ENCODE data around the gene ARRDC2. TPM values are rescaled to one million over a fixed set of nuclear protein-coding genes. Genes with fewer than 3 reads are reported as not detected.
"Not testable (repeated sequence)": the region's sequence is repeated elsewhere in the genome, so short reads cannot be mapped to it uniquely, and the experiment has no call there.

Gene ARRDC2
- total RNA-seq, 6 experiments from 2014 or later, result 3.6 to 28.5 (median 10.8) TPM

DNA sequence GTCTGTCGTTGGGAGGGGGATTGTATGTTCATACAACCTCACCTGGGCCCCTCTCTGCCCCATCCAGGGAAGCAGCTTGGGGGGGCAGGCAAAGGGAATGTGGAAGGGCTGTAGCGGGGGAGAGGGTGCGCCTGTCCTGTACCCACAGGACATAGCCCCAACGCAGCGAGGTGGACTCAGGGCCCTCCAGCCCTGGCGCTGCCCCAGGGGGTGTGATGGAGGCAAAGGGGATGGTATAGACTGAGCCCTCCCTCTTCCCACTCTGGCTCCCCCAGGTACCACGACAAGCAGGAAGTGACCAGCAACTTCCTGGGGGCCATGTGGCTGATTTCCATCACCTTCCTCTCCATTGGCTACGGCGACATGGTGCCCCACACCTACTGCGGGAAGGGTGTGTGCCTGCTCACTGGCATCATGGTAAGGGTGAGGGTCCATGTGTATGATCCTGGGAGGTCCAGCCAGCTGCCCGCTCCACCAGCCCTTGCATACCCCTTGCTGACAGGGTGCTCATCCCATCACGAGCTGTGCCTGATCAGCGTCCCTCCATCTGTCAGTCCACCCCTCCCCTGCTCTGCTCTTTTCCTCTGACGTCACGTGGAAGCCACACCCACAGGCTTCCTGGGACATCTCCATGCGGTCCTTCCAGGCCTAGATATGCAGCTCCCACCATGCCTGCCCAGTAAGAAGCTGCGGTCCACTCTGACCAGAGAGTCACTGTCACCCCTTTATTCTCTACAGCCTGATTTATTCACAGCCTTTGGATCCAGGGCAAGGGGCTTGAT is 22.7 kb upstream of the ARRDC2 start:
- TF ChIP-seq CTCF (IDR thresholded peaks at IDR 0.05) (no peak), POLR2A (IDR thresholded peaks at IDR 0.05) (no peak)
- 53% methylated on average over 7 of the region's 17 CpGs for WGBS (ENCODE audit: insufficient coverage, low coverage, low lambda C conversion rate, missing lambda C conversion rate)
- Histone ChIP-seq H3K4me3 (no peak overlapping the region), H3K36me3 (no peaks in the 10 kb centered on the region), H3K4me1 (no peaks in the 10 kb centered on the region), H3K27me3 (no peaks in the 10 kb centered on the region), H3K9me3 (no peaks in the 10 kb centered on the region), H3K27ac (no peak overlapping the region)
- DNase-seq (no peak), ATAC-seq (no peak)
- intact Hi-C loops (cut with DNase I), result no loop called here

- DNase-seq; intact Hi-C loops (cut with DNase I); H3K36me3 ChIP-seq; H3K27ac ChIP-seq; H3K4me3 ChIP-seq; H3K27me3 ChIP-seq; ATAC-seq; H3K9me3 ChIP-seq; H3K4me1 ChIP-seq: not testable (repeated sequence)
- WGBS (ENCODE audit: insufficient coverage, low coverage, low lambda C conversion rate, missing lambda C conversion rate), result 68% methylated on average over 6 of the region's 8 CpGs
Observed at GRCh38 chr19:17986569-17986968, 21.4 kb upstream of the ARRDC2 start.

GRCh38 chr19:17988161-17988560 is 19.8 kb upstream of the ARRDC2 start:
- Histone ChIP-seq H3K4me3 (no peak overlapping the region), H3K9me3 (no peaks in the 10 kb centered on the region), H3K36me3 (no peaks in the 10 kb centered on the region), H3K27me3 (no peaks in the 10 kb centered on the region), H3K27ac (no peak overlapping the region), H3K4me1 (no peaks in the 10 kb centered on the region)
- WGBS (ENCODE audit: insufficient coverage, low coverage, low lambda C conversion rate, missing lambda C conversion rate), result 47% methylated on average over 2 of the region's 13 CpGs
- TF ChIP-seq CTCF (IDR thresholded peaks at IDR 0.05) (no peak), POLR2A (IDR thresholded peaks at IDR 0.05) (no peak)
- no peak for DNase-seq
- intact Hi-C loops (cut with DNase I), result no loop called here
- ATAC-seq, result no peak

DNA sequence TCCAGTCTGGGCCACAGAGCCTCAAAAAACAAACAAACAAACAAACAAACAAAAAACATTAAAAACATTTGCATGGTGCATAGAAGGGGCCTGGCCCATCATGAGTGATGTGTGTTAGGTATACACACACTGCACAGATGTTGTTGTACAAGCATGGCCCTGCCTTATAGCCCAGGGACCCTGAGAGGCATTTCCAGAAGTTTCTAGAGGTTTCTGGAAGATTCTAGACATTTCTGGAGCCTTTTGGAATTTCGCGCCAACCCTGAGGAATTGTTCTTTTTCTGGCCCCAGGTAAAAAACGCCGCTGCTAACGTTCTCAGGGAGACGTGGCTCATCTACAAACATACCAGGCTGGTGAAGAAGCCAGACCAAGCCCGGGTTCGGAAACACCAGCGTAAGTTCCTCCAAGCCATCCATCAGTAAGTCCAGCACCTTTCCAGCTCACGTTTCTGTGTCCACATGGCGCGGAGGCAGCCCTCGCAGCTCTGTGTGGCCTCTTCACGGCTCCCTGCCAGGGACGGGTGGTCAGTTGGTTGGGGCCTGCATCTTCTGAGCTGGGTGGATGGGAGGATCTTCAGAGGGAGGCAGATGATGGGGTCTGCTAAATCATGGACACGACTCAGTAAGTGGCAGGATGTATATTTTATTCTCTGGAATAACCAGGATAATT is 18.4 kb upstream of the ARRDC2 start:
- no peak for ATAC-seq
- DNase-seq, result no peak
- Histone ChIP-seq H3K9me3 (no peaks in the 10 kb centered on the region), H3K27ac (no peak overlapping the region), H3K4me3 (no peak overlapping the region), H3K36me3 (no peaks in the 10 kb centered on the region), H3K4me1 (no peaks in the 10 kb centered on the region), H3K27me3 (no peaks in the 10 kb centered on the region)
- TF ChIP-seq CTCF (IDR thresholded peaks at IDR 0.05) (no peak), POLR2A (IDR thresholded peaks at IDR 0.05) (no peak)
- WGBS (ENCODE audit: insufficient coverage, low coverage, low lambda C conversion rate, missing lambda C conversion rate), result 79% methylated on average over 7 of the region's 16 CpGs
- intact Hi-C loops (cut with DNase I), result loop anchor here (5.0 kb wide), 2 partner anchors 47 to 122 kb away; no protein-coding TSS in a partner anchor
